Hepatic stellate cell (primary cell): Measurements from ENCODE around the gene TUBA4A.

Experiments
- DNase-seq: peaks from one replicate; pipeline ENCODE4 v3.0.0; 2011; ENCODE audit warnings: low spot score

Gene TUBA4A

GRCh38 chr2:219286436-219287115 is 32.9 kb upstream of the TUBA4A start:
- DNase-seq: no peak

DNA sequence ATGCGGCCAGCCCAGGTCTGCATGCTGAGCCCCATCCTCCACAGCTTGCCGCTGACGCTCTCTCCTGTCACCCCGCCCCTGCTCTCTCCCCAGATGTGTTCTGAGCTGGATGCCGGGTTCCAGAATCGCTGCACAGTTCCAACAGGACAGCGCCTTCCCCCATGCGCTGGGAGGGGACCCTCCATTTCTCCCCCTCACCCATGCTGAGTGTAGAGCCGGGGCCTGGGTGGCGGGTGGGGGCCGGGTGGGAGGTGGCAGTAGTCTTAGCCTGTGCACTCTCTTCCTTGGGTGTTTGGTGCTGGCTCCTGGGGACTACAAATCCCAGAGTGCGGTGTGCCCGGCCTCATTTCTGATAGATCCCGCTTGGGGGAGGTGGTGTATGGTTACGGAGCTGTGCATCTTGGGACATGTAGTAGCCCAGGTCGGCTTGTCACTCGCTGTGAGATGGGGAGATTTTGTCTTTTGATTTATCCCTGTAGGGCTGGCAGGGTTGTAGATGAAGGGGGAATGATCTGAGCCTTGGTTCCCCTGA is 32.2 kb upstream of the TUBA4A start:
- DNase-seq: no peak

- no peak for DNase-seq
These were observed 31.6 kb upstream of the TUBA4A start for GRCh38 chr2:219285373-219285735.

GRCh38 chr2:219284501-219285372 is 31.0 kb upstream of the TUBA4A start:
- no peak for DNase-seq

DNA sequence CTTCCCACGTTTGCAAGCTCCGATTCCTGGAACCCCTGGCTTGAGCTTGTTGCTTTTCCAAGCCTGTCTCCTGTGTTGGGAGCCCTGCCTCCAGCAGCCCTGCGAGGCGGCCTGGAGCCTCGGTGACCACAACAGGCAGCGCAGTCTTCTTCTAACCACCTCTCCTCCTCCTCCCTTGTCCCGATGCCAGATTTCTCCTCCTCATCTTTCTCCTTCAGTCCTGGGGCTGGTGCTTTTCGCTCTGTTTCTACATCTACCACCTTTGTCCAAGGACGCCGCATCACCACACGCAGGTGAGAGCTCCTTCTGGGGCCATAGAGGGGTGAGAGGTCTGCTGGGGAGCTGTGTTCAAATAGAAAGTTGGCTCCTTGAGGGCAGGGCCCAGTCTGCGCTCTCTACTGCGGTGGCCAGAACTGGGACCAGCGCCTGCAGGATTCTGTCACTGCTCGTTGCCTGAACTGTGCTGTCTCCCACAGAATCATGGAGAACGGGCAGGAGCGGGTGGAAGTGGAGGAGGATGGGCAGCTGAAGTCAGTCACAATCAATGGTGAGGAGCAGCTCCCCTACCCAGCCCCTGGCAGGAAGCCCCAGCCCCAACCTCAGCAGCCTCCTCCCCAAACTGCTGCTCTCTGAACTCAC is 29.3 kb upstream of the TUBA4A start:
- DNase-seq: no peak

GRCh38 chr2:219282375-219282774 is 28.7 kb upstream of the TUBA4A start:
- DNase-seq: no peak

DNA sequence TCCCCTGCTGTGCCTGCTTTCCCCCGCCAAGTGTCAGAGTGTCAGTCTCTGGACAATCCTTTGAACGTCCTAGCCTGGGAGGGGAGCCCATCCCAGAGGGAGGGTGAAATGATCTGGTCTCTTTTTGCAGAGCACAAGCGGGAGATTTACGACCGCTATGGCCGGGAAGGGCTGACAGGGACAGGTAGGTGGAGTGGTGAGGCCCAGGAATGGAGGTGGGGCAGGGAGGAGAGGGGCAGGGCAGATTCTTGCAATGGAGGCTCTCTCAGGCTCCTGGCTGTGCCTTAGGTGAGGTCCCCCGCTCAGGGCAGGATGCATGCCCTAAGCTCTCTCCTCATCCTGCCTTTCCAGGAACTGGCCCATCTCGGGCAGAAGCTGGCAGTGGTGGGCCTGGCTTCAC is 27.9 kb upstream of the TUBA4A start:
- no peak for DNase-seq

DNA sequence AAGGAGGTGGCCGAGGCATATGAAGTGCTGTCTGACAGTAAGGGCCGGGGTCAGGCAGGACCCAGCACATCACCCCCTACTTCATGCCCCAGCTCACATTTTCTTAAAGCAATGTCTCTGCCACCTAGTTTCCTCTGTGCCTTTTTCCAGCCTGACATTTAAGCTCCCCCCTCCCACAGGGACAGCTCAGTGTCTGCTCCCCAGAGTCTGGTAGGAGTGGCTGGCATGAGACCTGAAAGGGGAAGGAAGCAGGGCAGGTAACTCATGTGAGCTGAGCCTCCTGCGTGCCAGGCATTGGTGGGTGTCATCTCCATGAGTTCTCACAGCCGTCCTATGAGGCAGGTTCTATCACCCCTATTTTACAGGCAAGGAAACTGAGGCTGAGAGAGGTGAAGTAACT is 26.9 kb upstream of the TUBA4A start:
- no peak for DNase-seq

GRCh38 chr2:219279916-219280516 is 26.3 kb upstream of the TUBA4A start:
- DNase-seq: no peak

GRCh38 chr2:219279151-219279915 is 25.6 kb upstream of the TUBA4A start, which contains the start of gene DNAJB2:
Gene DNAJB2, plus strand, starts transcription at chr2:219279366. Its CDS starts 468 bp downstream, at chr2:219279834.
- peak; percentile 99 for DNase-seq

- DNase-seq: no peak
These were observed 25.0 kb upstream of the TUBA4A start for GRCh38 chr2:219278655-219279150.

DNA sequence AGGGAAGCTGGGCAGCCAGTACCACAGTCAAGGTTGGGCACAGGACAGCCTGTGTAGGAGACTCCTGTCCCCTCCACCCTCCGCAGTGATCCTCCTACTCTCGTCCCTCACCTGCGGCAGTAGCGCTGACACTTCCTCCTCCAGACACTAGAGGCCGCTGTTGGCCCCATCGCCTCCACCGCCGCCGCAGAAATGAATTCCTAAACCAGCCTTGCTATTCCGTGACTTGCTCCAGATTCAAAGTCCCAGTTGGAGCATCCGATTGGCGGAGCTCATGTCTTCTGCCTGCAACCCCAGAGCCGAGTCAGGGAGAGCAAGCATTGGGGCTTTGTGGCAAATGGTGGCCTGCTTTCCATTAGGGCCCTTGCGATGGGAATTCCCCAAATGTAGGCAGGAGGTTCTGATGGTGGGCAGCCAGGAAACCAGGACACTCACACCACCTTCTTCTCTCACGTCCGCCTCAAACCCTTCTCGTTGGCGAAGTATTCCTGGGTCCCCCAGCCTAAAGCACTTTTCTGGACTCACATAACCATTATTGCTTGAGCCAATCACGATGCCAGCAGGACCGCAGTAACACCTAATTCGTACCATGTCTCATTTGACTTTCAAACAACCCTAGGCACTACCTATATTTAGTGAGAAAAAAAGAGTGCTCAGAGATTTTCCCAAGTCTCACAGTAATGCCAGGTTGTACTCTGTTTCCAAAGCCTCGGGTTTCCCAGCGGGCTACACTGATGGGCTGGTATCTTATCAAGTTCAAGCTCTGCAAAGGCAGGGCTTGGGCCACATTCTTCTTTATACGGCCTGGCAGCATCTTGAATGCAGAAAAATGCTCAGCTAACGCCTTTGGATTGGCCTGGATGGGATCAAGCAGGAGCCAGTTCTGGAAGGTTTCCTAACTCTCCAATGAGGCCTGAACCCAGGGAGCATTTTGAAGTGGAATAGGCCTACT is 24.3 kb upstream of the TUBA4A start:
- peak; percentile 81 for DNase-seq

- DNase-seq: peak; percentile 90
These were observed 20.7 kb upstream of the TUBA4A start for GRCh38 chr2:219274361-219274921.

DNA sequence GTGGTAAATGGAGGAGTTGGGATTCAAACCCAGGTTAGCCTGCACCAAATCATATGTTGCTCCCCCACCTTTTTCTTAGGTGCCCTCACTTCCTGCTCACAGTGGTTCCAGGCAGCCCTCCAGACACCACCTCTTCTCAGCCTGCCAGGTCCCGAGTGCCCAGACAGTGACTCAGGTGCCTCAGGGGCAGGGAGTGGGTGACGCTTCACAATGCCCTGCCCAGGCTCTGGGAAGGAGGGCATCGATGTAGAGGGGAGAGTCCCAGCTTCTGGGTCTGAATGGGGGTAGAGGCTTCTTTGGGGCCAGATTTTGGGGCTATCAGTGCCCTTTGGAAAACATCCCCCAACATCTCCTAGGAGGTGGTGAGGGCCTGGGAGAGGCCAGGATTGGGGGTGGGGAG is 20.2 kb upstream of the TUBA4A start:
- no peak for DNase-seq

DNA sequence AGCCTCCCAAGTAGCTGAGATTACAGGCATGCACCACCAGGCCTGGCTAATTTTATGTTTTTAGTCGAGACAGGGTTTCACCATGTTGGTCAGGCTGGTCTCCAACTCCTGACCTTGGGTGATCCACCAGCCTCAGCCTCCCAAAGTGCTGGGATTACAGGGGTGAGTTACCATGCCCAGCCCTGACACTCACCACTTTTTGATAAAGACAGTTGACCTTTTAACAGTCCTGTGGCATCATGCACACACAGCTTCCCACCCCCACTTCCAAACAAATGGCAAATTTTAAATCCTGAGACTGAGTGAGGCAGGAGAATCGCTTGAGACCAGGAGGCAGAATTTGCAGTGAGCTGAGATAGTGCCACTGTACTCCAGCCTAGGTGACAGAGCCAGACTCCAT is 19.3 kb upstream of the TUBA4A start:
- DNase-seq: no peak

DNA sequence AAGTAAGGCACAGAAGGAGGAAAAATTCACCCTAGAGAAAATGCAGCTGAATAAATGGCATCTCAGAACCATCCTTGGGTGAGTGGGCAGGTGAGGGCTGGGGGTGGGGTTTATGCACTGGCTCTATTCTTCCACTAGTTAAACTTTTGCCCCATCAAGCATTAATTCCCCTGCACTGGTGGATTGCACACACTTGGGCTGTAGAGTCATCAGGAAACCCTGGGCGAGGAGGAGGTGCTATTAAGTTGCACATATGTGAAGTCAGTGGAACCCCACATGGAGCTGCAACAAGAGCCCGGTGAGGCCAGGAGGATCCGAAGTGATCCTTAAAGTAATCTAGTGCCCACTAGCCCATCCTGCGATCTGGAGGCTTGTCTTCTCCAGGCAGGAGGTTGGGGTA is 18.6 kb upstream of the TUBA4A start:
- no peak for DNase-seq

DNA sequence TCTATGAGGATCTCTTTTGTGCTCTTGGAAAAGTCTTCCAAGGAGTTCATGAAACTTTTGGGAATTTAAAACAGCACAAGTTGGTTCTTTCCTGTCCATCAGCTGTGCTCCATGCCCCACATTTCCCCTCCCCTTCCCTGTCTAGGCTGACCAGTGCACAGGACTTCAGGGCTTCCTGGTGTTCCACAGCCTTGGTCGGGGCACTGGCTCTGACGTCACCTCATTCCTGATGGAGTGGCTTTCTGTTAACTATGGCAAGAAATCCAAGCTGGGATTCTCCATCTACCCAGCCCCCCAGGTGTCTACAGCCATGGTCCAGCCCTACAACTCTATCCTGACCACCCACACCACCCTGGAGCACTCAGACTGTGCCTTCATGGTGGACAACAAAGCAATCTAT is 17.3 kb upstream of the TUBA4A start:
- DNase-seq: no peak

GRCh38 chr2:219270055-219270372 is 16.3 kb upstream of the TUBA4A start:
- DNase-seq: no peak

GRCh38 chr2:219269362-219270054 is 15.8 kb upstream of the TUBA4A start:
- no peak for DNase-seq
